GM21576 (cell line): ENCODE results near the gene NEIL1.

ENCODE experiments used
- ATAC-seq: cut with Tn5 transposase; IDR thresholded peaks from one replicate; pipeline ENCODE4 v1.9.1; 2021; ENCODE audit warnings: mild to moderate bottlenecking, moderate library complexity; ENCODE audit not compliant: unreplicated experiment

NEIL1 gene

GRCh38 chr15:75355369-75355768, 8.5 kb downstream of the NEIL1 start:
- no peak for ATAC-seq

GRCh38 chr15:75356006-75356405, 9.2 kb downstream of the NEIL1 start:
- no peak for ATAC-seq

DNA sequence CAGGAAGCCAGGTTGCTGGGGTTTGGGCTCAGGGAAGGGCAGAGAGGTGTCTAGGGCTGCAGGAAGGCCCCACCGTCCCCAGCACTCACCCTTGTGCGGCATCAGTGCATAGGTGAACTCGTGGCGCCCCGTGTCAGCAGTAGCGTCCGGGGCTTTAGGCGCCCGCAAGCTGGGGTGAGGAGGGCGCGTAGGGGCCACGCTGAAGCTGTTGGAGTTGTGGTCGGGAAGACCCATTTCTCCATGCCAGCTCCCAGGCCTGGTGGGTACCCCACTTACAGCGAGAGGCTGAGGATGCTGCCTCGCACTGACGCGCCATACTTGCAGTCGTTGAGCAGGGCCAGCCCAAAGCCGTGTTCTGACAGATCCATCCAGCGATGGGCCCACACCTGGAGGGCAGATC, 9.7 kb downstream of the NEIL1 start:
- ATAC-seq: no peak

- ATAC-seq: no peak
Observed at GRCh38 chr15:75357976-75358673, 11.3 kb downstream of the NEIL1 start.

DNA sequence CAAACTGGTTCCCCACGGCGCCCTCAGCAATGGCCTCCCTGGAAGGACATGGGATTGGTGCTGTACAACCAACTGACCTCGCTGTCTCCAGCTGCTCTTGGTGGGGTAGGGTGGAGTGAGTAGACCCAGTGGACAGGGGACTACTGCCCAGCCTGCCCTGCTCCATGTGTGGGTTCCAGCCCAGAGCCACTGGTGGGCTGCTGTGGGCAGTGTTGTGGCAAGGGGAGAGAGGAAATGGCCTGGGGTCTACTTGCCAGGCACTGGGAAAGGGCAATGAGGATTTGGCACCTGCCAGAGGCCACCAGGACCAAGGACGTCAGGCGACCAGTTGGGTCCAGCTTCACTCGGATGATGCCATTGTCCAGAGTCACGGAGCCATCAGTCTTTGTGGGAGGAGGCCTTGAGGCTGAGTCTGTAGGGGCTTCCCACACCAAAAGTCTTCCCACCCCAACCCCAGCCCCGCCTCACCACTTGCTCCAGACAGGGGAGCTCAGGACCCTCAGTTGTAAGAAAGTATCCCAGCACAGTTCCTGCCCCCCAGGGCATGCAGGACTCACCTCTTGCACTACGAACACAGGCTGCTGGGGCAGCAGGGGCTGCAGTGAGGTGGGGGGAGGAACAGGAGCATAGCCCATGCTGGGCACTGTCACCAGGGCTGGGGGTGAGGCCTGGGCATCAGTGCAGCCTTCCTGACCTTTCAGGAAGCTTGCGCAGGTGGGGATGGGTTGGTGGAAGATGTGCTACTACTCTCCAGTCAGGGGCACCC, 12.1 kb downstream of the NEIL1 start:
- ATAC-seq: no peak

GRCh38 chr15:75359537-75360250, 12.9 kb downstream of the NEIL1 start:
- no peak for ATAC-seq

DNA sequence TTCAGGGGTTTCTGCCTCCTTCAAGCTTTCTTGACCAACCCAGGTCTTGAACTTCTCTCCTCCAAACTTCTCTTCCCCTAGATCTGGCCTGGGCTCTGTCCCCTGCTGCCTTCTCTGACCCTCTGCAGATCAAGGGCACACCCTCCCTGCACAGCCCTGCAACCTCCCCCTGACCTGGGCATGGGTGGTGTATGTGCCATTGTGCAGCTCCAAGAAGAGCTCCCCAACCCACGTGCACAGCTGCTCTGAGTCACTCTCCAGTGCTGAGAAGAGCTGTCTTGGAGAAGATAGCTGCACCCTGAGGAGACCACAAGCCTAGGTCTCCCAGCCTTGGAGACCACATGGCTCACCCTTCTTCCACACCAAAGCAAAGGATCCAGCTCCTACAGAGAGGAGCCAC, 13.6 kb downstream of the NEIL1 start:
- no peak for ATAC-seq

GRCh38 chr15:75360856-75361255, 14.0 kb downstream of the NEIL1 start:
- no peak for ATAC-seq

GRCh38 chr15:75361361-75361988, 14.6 kb downstream of the NEIL1 start:
- no peak for ATAC-seq

DNA sequence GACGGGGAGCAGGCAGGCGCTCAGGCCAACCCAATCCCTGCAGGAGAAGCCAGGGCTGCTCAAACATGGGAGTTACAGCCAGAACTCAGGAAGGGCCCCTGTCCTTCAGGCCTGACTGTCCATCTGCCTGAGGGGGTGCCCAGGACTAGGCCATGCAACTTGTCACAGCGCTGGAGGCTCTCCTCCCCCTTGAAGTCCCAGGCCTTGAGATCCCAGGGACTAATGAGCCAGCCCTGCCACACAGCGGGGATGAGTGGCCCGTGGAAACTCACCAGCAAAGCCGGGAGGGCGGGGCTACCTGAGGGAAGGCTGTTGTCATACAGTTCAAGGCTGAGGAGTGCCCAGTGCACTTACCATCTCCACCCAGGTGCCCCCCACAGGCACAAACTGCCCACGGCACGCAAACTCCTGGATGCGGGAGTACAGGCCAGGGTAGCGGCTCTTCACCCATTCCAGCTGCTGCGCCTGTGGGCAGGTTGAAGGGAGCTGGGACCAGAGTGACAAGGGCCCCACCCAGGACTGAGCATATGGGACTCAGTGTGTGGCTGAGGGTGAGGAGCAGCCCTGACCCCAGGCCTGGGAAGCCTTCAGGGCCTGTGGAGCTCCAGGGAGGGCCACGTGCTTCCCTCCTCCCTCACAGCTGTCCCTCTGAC, 15.3 kb downstream of the NEIL1 start:
- ATAC-seq: no peak

GRCh38 chr15:75362642-75363249, 15.9 kb downstream of the NEIL1 start:
- no peak for ATAC-seq

GRCh38 chr15:75363786-75364185, 16.9 kb downstream of the NEIL1 start:
- ATAC-seq: no peak

- ATAC-seq: no peak
Observed at GRCh38 chr15:75364881-75365280, 18.0 kb downstream of the NEIL1 start.

GRCh38 chr15:75366163-75366562, 19.3 kb downstream of the NEIL1 start:
- ATAC-seq: no peak

GRCh38 chr15:75367006-75367405, 20.2 kb downstream of the NEIL1 start:
- ATAC-seq: no peak

DNA sequence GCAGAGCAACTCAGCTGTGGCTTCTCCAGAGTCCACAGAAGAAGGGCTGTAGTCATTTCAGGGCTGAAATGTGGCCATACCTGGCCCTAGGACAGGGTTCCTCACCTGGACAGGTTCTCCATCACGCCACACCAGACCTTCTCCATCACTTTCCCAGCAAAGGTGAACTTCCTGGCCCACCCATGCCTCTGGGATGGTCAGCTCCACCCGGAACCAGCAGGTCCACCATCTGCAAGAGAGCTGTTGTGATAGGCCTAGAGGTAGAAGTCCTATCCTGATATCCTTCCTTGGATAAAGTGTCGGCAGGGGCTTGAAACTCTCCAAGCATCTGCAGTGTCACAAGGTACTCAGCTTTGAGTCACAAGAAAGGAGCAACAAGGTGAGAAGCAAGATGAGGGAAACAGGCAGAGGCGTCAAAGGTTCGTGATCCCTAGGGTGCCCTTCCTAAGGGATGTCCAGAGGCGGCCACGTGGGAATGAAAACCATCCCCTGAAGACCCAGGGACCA, 20.6 kb downstream of the NEIL1 start:
- ATAC-seq: no peak

DNA sequence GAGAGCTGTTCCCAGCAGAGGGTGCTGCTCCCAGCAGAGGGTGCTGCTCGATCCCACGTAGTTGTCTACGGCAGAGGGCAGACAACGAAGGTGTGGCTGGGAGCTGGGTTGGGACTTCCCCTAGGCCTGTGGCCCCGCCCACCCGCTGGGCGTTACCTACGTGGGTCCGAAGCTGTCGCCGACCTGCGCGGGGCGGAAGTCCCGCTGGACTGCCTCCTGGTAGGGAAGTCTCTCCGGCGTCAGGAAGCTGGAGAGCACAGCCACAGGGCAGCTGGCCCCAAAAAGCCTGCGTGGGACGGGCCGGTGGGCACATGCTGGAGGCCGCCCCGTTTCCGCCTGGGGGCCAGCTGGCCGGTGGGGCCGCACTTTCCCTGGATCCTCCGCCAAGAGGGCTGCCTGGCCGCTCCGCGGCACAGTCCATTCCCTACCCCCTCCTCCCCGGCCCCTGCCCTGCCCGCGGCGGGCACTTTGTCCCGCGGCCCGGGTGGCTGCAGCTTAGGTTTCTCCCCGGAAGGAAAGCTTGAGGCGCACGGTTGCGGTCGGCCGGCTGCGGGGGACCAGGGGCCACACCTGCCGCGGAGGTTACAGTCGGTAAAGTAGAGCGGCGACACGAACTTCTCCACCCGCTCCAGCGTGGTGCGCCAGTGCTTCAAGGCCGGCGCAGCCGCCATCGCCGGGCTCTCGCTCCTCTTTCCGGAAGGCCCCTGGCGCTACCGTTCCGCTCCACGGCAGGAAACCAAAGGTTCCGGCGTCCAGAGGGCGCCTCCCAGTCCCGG, 21.3 kb downstream of the NEIL1 start, which contains the start of gene MAN2C1:
Gene MAN2C1 (minus strand): TSS at position 695 of the 776 bp plus-strand sequence. CDS start 24 bp downstream, at position 671.
- ATAC-seq: peak; percentile 87

DNA sequence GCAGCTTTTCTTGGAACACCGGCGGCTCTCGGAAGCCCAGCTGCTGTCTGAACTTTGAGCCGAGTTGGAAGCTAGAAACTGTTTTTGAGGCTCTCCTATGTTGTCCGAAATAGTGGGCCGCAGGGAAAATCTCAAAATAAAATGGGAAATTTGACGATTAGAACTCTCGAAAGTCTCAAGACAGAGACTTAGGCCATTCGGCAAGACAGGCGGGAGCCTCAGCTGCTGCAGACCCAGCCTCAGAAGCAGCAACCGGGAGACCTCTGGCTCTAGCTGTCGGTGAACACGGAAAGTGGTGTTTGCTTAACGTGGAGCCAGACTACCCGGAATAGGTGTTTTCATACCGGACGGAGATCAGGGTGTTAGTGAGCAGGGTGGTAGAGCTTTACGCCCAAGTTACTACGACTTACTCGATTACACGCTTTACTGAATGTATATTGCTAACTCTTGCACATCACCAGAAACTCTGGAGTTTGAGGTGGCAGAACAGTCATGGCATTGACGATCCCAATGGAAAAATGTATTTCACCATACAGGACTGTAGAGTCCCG, 21.9 kb downstream of the NEIL1 start:
- no peak for ATAC-seq
